ENCODE measurements around the gene TK2. TPM values are rescaled to one million over a fixed set of nuclear protein-coding genes. Genes with fewer than 3 reads are reported as not detected.
"Not testable (repeated sequence)": the region's sequence is repeated elsewhere in the genome, so short reads cannot be mapped to it uniquely, and the experiment has no call there.

Gene TK2
- total RNA-seq, 3 donors from 2014 or later = 14.4 to 29.4 (median 17.8) TPM

DNA sequence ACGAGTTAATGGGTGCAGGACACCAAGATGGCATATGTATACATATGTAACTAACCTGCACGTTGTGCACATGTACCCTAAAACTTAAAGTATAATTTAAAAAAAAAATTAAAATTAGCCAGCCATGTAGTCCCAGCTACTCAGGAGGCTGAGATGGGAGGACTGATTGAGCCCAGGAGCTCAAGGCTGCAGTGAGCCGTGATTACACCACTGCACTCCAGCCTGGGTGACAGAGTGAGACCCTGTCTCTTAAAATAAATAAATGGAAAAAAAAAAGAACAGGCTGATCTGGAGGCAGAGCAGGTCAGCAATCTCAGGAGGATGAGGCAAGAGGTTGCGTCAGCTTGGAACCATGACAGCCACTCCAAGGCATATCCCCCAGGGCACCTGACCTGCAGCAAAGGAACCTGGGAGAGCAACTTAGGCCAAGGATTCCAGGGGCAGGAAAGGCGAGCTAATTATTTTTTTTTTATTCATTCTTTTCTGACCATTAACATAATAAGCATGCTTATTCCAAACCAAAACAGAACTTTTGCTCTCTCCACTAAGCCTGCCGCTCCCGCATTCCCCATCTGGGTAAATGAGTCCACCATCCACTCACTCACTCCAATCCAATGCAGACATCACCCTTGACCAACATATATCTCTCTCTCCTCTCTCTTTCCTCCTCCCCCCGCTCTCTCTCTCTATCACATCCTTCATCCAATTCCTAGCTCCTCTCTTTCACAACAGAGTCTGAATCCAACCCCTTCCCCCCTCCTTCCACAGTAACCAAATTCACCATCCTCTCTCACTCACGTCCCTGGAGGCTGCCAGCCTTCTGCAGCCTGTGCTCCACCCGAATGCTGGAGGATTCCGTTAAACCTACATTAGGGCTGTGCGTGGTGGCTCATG, 47.7 kb downstream of the TK2 start:
- Histone ChIP-seq H3K36me3 (ENCODE audit: low read depth) (no peaks in the 10 kb centered on the region), H3K4me3 (no peak overlapping the region), H3K9me3 (no peaks in the 10 kb centered on the region), H3K4me1 (ENCODE audit: low read depth) (no peaks in the 10 kb centered on the region)
- ATAC-seq (no peak), DNase-seq (peak in 1 of 3 donors; percentile 16)
- intact Hi-C loops (cut with DNase I, micrococcal nuclease) = no loop called here
- TF ChIP-seq, protein P1, sequence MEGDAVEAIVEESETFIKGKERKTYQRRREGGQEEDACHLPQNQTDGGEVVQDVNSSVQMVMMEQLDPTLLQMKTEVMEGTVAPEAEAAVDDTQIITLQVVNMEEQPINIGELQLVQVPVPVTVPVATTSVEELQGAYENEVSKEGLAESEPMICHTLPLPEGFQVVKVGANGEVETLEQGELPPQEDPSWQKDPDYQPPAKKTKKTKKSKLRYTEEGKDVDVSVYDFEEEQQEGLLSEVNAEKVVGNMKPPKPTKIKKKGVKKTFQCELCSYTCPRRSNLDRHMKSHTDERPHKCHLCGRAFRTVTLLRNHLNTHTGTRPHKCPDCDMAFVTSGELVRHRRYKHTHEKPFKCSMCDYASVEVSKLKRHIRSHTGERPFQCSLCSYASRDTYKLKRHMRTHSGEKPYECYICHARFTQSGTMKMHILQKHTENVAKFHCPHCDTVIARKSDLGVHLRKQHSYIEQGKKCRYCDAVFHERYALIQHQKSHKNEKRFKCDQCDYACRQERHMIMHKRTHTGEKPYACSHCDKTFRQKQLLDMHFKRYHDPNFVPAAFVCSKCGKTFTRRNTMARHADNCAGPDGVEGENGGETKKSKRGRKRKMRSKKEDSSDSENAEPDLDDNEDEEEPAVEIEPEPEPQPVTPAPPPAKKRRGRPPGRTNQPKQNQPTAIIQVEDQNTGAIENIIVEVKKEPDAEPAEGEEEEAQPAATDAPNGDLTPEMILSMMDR (IDR thresholded peaks at IDR 0.05) = no peak

DNA sequence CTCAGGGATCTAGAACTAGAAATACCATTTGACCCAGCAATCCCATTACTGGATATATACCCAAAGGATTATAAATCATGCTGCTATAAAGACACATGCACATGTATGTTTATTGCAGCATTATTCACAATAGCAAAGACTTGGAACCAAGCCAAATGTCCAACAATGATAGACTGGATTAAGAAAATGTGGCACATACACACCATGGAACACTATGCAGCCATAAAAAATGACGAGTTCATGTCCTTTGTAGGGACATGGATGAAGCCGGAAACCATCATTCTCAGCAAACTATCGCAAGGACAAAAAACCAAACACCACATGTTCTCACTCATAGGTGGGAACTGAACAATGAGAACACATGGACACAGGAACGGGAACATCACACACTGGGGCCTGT, 48.4 kb downstream of the TK2 start:
- H3K36me3 ChIP-seq (ENCODE audit: low read depth); ATAC-seq; H3K9me3 ChIP-seq; H3K4me1 ChIP-seq (ENCODE audit: low read depth); H3K4me3 ChIP-seq; intact Hi-C loops (cut with DNase I, micrococcal nuclease); DNase-seq: not testable (repeated sequence)

DNA sequence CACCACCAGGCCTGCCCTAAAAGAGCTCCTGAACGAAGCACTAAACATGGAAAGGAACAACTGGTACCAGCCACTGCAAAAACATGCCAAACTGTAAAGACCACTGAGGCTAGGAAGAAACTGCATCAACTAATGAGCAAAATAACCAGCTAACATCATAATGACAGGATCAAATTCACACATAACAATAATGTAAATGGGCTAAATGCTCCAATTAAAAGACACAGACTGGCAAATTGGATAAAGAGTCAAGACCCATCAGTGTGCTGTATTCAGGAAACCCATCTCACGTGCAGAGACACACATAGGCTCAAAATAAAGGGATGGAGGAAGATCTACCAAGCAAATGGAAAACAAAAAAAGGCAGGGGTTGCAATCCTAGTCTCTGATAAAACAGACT, 52.0 kb downstream of the TK2 start:
- H3K4me1 ChIP-seq (ENCODE audit: low read depth); DNase-seq; H3K36me3 ChIP-seq (ENCODE audit: low read depth); H3K4me3 ChIP-seq; H3K9me3 ChIP-seq; ATAC-seq; intact Hi-C loops (cut with DNase I, micrococcal nuclease): not testable (repeated sequence)

DNA sequence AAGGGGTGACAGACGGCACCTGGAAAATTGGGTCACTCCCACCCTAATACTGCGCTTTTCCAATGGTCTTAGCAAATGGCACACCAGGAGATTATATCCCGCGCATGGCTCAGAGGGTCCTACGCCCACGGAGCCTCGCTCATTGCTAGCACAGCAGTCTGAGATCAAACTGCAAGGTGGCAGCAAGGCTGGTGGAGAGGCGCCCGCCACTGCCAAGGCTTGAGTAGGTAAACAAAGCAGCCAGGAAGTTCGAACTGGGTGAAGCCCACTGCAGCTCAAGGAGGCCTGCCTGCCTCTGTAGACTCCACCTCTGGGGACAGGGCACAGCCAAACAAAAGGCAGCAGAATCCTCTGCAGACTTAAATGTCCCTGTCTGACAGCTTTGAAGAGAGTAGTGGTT, 53.7 kb downstream of the TK2 start:
- DNase-seq; intact Hi-C loops (cut with DNase I, micrococcal nuclease); H3K4me3 ChIP-seq: not testable (repeated sequence)

DNA sequence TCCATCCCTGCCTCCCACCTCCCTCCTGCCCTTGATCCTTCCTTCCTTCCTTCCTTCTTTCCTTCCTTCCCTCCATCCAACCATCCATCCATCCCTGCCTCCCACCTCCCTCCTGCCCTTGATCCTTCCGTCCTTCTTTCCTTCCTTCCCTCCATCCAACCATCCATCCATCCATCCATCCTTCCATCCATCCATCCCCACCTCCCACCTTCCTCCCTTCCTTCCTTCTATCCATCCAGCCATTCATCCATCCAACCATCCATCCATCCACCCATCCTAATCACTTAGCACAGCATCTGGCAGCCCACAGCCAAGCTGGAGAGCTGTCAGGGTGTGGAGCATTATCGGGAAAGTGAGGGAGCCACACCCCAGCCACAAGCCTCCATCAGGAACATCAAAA, 54.5 kb downstream of the TK2 start:
- ATAC-seq (no peak), DNase-seq (peak in 1 of 3 donors; percentile 9)
- intact Hi-C loops (cut with DNase I, micrococcal nuclease) = no loop called here
- H3K4me3 ChIP-seq = no peak overlapping the region
- no peaks in the 10 kb centered on the region for H3K4me1 ChIP-seq (ENCODE audit: low read depth)
- TF ChIP-seq, protein P1 (IDR thresholded peaks at IDR 0.05) = no peak
- no peaks in the 10 kb centered on the region for H3K36me3 ChIP-seq (ENCODE audit: low read depth)
- H3K9me3 ChIP-seq = no peaks in the 10 kb centered on the region

More for the DNA sequence above, 53.7 kb downstream of the TK2 start:
- H3K9me3 ChIP-seq; H3K36me3 ChIP-seq (ENCODE audit: low read depth); H3K4me1 ChIP-seq (ENCODE audit: low read depth); ATAC-seq: not testable (repeated sequence)

DNA sequence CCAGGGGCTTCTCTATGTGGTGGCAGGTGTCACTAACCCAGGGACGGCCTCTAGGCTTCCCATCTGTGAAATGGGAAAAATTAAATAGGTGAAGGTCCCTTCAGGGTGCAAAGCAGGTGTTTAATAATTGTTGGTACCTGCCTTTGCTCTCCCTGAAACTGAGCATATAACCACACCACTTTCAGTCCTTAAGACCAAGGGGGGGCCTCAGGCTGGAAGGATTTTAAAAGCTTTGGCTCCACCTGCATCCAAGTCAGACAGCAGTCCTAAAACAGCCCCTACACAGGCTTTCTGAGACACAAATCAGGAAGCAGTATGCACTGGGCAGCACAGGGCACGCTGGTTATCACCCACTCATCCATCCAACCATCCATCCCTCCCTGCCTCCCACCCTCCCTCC, 55.0 kb downstream of the TK2 start:
- Histone ChIP-seq H3K4me3 (no peak overlapping the region), H3K36me3 (ENCODE audit: low read depth) (no peaks in the 10 kb centered on the region), H3K9me3 (no peaks in the 10 kb centered on the region), H3K4me1 (ENCODE audit: low read depth) (no peaks in the 10 kb centered on the region)
- DNase-seq = no peak
- intact Hi-C loops (cut with DNase I, micrococcal nuclease) = no loop called here
- TF ChIP-seq, protein P1 (IDR thresholded peaks at IDR 0.05) = no peak
- no peak for ATAC-seq

DNA sequence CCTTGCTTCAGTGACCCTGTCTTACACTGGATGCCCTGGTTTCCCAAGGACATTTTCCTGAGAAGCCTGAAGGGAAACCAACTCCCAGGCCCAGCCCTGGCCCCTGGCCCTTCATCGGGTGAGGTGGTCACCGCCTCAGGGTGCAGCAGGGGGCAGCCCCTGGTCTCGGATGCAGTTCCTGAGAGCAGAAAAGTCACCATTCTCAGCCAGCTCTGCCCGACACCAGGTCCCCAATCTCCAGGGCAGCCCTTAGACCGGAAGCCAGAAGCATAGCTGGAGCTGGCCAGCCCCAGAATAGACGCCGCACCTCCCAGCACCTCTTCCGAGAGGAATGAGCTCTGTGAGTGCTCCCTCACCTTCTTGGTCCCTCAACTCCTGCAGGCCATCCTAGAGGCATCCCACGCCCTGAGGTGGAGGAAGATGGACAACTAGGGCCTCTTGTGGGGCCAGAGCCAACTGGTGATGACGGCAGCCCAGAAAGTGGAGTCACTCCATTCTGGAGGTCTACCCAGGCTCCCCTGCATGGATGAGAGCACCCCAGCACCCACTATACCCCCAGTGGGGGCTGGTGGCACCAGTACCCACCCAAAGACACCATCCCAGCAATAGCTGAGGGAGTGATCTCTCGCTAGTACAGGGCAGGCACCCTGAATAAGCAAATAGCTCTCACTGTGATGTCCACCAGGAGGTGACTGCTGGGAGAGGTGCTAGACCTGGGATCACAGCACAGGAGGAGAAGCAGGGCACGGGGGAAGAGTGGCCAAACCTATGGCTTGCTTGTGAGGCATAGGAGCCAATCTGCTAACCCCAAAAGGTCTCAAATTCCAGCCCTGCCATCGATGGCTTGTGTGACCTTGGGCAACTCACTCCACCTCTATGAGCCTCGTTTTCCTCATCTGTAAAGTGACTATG, 56.2 kb downstream of the TK2 start:
- TF ChIP-seq, protein P1 (IDR thresholded peaks at IDR 0.05) = no peak
- Histone ChIP-seq H3K4me1 (ENCODE audit: low read depth) (no peaks in the 10 kb centered on the region), H3K36me3 (ENCODE audit: low read depth) (no peaks in the 10 kb centered on the region), H3K9me3 (no peaks in the 10 kb centered on the region), H3K4me3 (no peak overlapping the region)
- intact Hi-C loops (cut with DNase I, micrococcal nuclease) = no loop called here
- DNase-seq = peak in 1 of 3 donors; percentile 10
- no peak for ATAC-seq
